ENCODE results near the gene SNX17. TPM values are rescaled to one million over a fixed set of nuclear protein-coding genes. Genes with fewer than 3 reads are reported as not detected.

The SNX17 gene
- total RNA-seq, 4 donors from 2014 or later = 104 to 130 (median 118) TPM

DNA sequence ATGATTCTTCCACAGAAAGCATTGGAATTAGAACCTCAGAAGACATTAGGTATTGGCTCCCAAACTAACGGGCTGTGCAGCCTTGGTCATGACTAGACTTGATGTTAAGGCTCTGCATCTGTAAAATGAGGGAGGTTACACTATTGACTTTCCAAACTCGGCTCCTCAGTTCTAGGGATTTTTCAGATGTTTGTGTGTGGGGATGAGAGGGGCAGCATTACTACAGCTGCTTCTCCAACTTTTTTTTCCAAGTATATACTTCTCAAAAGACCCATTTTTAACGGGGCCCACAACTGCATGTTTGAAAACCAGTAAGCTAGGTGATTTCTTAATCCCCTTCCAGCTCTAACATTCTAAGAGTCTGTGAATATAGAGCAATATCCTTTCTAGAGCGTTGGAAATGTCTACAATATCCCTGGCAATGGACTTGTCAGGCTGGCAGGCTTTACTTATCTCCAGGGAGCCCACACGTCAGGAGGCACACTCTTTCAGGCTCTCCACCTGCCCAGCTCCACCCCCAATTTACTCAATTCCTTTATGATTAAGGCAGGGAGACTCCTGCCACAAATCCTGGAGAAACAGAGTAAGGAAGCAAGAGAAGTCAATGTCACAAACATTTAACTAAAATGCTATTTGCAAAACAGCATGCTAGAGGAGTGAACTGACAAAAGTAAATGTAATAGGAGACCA lies 46.7 kb upstream of the SNX17 start:
- no peak for ATAC-seq
- TF ChIP-seq, protein P1, sequence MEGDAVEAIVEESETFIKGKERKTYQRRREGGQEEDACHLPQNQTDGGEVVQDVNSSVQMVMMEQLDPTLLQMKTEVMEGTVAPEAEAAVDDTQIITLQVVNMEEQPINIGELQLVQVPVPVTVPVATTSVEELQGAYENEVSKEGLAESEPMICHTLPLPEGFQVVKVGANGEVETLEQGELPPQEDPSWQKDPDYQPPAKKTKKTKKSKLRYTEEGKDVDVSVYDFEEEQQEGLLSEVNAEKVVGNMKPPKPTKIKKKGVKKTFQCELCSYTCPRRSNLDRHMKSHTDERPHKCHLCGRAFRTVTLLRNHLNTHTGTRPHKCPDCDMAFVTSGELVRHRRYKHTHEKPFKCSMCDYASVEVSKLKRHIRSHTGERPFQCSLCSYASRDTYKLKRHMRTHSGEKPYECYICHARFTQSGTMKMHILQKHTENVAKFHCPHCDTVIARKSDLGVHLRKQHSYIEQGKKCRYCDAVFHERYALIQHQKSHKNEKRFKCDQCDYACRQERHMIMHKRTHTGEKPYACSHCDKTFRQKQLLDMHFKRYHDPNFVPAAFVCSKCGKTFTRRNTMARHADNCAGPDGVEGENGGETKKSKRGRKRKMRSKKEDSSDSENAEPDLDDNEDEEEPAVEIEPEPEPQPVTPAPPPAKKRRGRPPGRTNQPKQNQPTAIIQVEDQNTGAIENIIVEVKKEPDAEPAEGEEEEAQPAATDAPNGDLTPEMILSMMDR (IDR thresholded peaks at IDR 0.05) = no peak
- no peak for TF ChIP-seq POLR2A (IDR thresholded peaks at IDR 0.05)
- TF ChIP-seq EP300 (IDR thresholded peaks at IDR 0.05) = no peak
- TF ChIP-seq POLR2AphosphoS5 (IDR thresholded peaks at IDR 0.05) = no peak
- WGBS, 2 donors (ENCODE audit: low coverage in 1 of 2) = 11 to 14% methylated on average over 4 to 5 of the region's 5 CpGs
- peak overlapping the region; percentile 69 to 78 for H3K4me3 ChIP-seq
- peak overlapping the region; percentile 89 to 95 (median 92) for H3K27ac ChIP-seq
- H3K27me3 ChIP-seq = no peaks in the 10 kb centered on the region
- peaks cover 2 to 31% (median 13%) of the 10 kb centered on the region in 3 donors for H3K4me1 ChIP-seq
- H3K9me3 ChIP-seq = no peaks in the 10 kb centered on the region
- H3K36me3 ChIP-seq = peaks cover 0 to 36% of the 10 kb centered on the region in 2 donors

DNA sequence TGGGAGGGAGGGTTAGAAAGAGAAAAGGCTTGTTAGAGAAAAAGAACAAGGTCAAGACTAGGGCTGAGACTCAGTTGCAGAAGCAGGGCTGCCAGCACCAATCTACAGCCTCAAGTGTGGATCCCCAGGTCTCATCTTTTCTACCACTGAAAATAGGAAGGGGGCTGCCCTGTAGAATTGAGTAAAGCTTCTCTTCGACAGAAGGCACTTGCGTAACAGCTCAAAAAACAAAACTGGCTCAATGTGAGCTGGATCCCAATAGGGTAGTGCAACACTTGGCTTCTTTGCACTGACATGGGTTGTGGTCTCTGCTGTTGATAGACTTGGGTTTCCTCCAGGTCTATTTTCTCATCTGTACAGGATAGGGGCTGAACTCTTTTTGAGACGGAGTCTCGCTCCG lies 45.7 kb upstream of the SNX17 start:
- no peaks in the 10 kb centered on the region for H3K27me3 ChIP-seq
- H3K36me3 ChIP-seq = peaks cover 0 to 41% of the 10 kb centered on the region in 2 donors
- no peak overlapping the region for H3K27ac ChIP-seq
- ATAC-seq = no peak
- H3K4me3 ChIP-seq = no peak overlapping the region
- TF ChIP-seq, protein P1 (IDR thresholded peaks at IDR 0.05) = no peak
- TF ChIP-seq POLR2AphosphoS5 (IDR thresholded peaks at IDR 0.05) = no peak
- TF ChIP-seq POLR2A (IDR thresholded peaks at IDR 0.05) = no peak
- TF ChIP-seq EP300 (IDR thresholded peaks at IDR 0.05) = no peak
- H3K4me1 ChIP-seq = peaks cover 2 to 31% (median 13%) of the 10 kb centered on the region in 3 donors
- WGBS, 2 donors (ENCODE audit: low coverage in 1 of 2) = 86 to 100% methylated on average over 2 of the region's 5 CpGs
- H3K9me3 ChIP-seq = no peaks in the 10 kb centered on the region

DNA sequence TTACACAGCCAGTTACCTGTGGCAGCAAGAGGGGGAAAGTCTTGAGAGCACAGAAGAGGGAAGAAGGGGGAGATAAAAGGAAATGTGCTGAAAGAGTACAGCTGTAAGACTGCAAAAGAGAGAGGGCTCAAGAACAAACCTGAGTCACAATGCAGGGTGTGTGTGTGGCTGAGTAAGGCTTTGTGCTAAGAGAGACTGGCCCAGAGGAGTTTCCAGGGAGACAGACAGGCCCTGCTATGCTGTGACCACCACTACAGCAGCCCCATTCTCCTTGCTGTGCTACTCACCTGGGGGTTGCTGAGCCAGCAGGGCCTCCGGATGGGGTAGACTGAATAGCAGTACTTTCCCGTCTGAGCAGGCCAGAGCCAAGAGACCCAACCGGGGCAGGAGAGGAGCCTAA lies 35.1 kb upstream of the SNX17 start:
- ATAC-seq = no peak
- Histone ChIP-seq H3K4me1 (no peaks in the 10 kb centered on the region), H3K27me3 (no peaks in the 10 kb centered on the region), H3K9me3 (no peaks in the 10 kb centered on the region), H3K27ac (no peak overlapping the region), H3K4me3 (no peak overlapping the region), H3K36me3 (peaks cover 0 to 100% of the 10 kb centered on the region in 2 donors)
- TF ChIP-seq, protein P1 (IDR thresholded peaks at IDR 0.05) = no peak
- no peak for TF ChIP-seq POLR2A (IDR thresholded peaks at IDR 0.05)
- no peak for TF ChIP-seq EP300 (IDR thresholded peaks at IDR 0.05)
- TF ChIP-seq POLR2AphosphoS5 (IDR thresholded peaks at IDR 0.05) = no peak
- WGBS, 2 donors (ENCODE audit: low coverage in 1 of 2) = 87 to 100% methylated on average over 2 to 3 of the region's 3 CpGs

DNA sequence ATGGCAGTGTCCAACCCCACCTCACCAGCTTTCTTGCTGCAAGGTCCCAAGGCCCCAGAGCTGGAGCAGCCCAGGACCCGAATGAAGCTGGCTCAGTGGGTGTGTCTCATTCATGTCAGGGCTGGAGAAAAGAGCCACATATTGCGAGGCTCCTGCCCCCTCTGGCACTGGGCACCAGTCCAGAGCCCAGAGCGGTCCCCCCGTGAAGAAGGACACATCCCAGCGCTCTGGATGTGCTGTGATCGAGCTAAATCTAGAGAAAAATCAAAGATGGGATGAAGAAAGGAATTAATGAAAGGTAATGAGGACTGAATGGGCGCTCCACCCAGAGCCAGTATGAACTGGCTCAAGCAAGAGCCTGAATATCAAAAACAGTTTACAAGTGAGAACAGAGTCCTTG lies 34.2 kb upstream of the SNX17 start:
- Histone ChIP-seq H3K27ac (no peak overlapping the region), H3K4me1 (no peaks in the 10 kb centered on the region), H3K36me3 (peaks cover 0 to 100% of the 10 kb centered on the region in 2 donors), H3K4me3 (no peak overlapping the region), H3K27me3 (no peaks in the 10 kb centered on the region), H3K9me3 (no peaks in the 10 kb centered on the region)
- TF ChIP-seq POLR2AphosphoS5 (IDR thresholded peaks at IDR 0.05) (no peak), POLR2A (IDR thresholded peaks at IDR 0.05) (no peak)
- 92% methylated on average over 4 of the region's 7 CpGs; no CpG with 5 or more reads in 1 of the 2 donors for WGBS, 2 donors (ENCODE audit: low coverage in 1 of 2)
- no peak for ATAC-seq

DNA sequence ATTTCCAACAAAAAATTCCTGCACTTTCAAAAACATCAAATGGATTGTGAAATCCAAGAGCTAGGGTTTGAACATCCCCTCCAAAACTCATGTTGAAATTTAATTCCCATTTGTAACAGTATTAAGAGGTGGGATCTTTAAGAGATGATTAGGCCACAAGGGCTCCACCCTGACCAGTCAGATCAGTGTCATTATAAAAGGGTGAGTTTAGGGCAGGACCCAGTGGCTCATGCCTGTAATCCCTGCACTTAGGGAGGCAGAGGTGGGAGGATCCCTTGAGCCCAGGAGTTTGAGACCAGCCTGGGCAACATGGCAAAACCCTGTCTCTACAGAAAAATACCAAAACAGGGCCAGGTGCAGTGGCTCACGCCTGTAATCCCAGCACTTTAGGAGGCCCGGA lies 22.8 kb upstream of the SNX17 start:
- WGBS, 2 donors (ENCODE audit: low coverage in 1 of 2) = 100% methylated on average over 1 of the region's 2 CpGs; no CpG with 5 or more reads in 1 of the 2 donors
- Histone ChIP-seq H3K4me1 (peaks cover 0 to 7% (median 0%) of the 10 kb centered on the region in 3 donors), H3K27ac (no peak overlapping the region), H3K9me3 (no peaks in the 10 kb centered on the region), H3K27me3 (no peaks in the 10 kb centered on the region), H3K4me3 (no peak overlapping the region), H3K36me3 (peaks cover 2 to 26% of the 10 kb centered on the region in 2 donors)
- TF ChIP-seq POLR2AphosphoS5 (IDR thresholded peaks at IDR 0.05) (no peak), POLR2A (IDR thresholded peaks at IDR 0.05) (no peak), EP300 (IDR thresholded peaks at IDR 0.05) (no peak)
- TF ChIP-seq, protein P1 (IDR thresholded peaks at IDR 0.05) = no peak
- peak; percentile 80 for ATAC-seq

All from gastroesophageal sphincter (tissue), 4 donors.